ENCODE data around the gene PACS2. TPM values are rescaled to one million over a fixed set of nuclear protein-coding genes. Genes with fewer than 3 reads are reported as not detected.

PACS2 gene
- total and polyA plus RNA-seq, 2 donors (not counting 3 experiments of a cell fraction or from before 2014, with no cell fraction given), result 52.7 to 86.3 TPM

DNA sequence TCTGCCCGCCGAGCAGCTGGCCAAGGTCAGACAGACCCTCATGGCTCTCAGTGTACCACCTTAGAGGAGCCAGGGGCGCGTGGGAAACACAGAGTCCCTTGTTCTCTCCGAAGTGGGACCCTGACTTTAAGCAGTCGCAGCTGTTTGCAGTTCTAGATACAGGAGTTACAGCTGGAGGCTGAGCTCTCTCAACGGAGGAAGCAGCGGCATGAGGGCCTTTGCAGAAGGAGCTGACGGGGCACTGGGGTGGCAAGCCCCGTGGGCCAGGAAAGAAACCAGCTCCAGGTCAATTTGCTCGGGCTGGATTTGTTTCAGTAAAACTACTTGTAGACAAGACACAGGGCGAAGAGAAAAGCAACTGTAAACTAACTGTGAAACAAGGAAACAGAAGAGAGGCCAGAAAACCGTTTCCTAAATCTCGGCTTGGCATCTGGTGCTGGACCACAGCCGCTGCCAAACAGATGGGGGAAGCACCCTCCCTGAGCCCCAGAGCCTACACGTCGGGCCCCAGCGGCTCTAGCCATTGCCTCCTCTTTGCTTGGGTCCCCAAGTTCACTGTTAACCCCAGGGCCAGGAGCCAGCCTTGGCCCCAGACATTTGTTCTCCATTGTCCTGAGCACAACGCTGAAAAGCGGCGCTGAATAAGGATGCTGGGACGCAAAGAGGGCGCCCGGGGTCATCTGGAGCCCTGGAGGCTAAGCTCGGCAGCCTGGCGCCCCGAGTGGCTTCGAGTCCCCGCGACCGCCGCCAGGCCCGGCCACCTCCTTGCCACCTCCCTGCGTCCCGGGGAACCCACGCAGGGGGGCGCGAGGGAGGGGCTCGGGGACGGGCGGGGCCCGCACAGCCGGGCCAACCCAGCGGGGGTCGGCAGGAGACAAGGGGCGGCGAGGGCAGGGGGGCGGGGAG, 914 bp upstream of the PACS2 start:
- FAIRE-seq, result peak; percentile 66
- Histone ChIP-seq H3K4me3 (replicated peaks in 1 of 3; ENCODE audit: insufficient read depth in 1 of 3, low read depth in 1 of 3, low read length in 3 of 3) (peak overlapping the region in 1 of 3 experiments; percentile 56), H3K36me3 (ENCODE audit: control insufficient read depth in 2 of 2, extremely low read depth in 1 of 2, insufficient read depth in 2 of 2, low read length in 2 of 2) (no peaks in the 10 kb centered on the region), H2AFZ (ENCODE audit: low read depth, low read length) (peak overlapping the region; percentile 72), H3K9me3 (replicated peaks; ENCODE audit: control insufficient read depth, insufficient read depth, low read length) (no peaks in the 10 kb centered on the region), H3K9me1 (replicated peaks; ENCODE audit: control insufficient read depth, extremely low read depth, insufficient read depth, low read length) (no peaks in the 10 kb centered on the region), H3K4me1 (ENCODE audit: control insufficient read depth, extremely low read depth, insufficient read depth, low read length) (peaks cover 8% of the 10 kb centered on the region), H3K9ac (replicated peaks; ENCODE audit: extremely low read depth, insufficient read depth, low read length) (no peak overlapping the region), H3K4me2 (ENCODE audit: insufficient read depth, low read length) (no peak overlapping the region), H3K79me2 (ENCODE audit: control insufficient read depth, insufficient read depth, low read length) (peaks cover 3% of the 10 kb centered on the region), H3K27me3 (ENCODE audit: control insufficient read depth in 2 of 2, insufficient read depth in 2 of 2, low read length in 2 of 2) (no peaks in the 10 kb centered on the region), H3K27ac (ENCODE audit: insufficient read depth, low read depth, low read length) (no peak overlapping the region), H4K20me1 (replicated peaks; ENCODE audit: control insufficient read depth, extremely low read depth, insufficient read depth, low read length) (no peaks in the 10 kb centered on the region)
- intact Hi-C loops (cut with micrococcal nuclease) (loop anchor here (1.0 kb wide), 1 partner anchor 12 kb away; the partner anchor contains the start of gene BRF1), dilution Hi-C loops (cut with MboI; ENCODE audit: extremely low pct_ligation_motif_present, low sequenced_read_pairs) (no loop called here)
- TF ChIP-seq EZH2 (IDR thresholded peaks at IDR 0.05; ENCODE audit: borderline replicate concordance, low read depth, low read length, severe bottlenecking), result no peak
- DNase-seq (ENCODE audit: low read depth, low spot score), result peak; percentile 8
- BruUV-seq (replicated peaks), result no TSS peak
- ChIA-PET CTCF (interaction anchor here (0.9 to 1.8 kb wide), 7 partner anchors 13 to 293 kb away, joined by 3 to 9 read pairs (median 4); partner anchors contain the start of genes BRF1, CDCA4 and JAG2), POLR2A (interaction anchor here (1.1 kb wide), 1 partner anchor 13 kb away, joined by 3 read pairs; the partner anchor contains the start of gene BRF1)

DNA sequence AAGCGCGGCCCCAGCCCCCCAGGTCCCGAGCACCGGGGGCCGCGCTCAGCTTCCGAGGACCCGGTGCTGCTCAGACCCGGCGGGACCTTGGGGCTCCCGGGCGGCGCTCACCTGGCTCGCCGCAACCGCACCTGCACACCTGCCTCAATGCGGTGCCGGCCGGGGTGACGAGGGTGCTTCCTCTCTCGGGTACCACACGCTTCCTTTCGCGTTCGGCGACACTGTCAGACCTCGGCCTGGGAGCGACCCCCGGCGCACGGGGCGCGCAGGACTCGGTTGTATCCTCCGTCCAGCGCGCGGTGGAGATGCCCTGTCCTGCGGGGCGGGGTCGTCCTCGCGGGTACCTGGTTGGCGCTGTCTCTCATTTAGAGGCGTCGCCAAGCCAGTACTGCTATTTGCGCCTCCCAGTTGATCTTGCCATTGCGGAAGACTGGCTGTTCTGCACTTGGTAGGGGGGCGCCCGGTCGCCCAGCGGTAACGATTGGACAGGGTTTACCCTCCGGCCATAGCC, 718 bp downstream of the PACS2 start:
- Histone ChIP-seq H3K27ac (ENCODE audit: insufficient read depth, low read depth, low read length) (no peak overlapping the region), H3K36me3 (ENCODE audit: control insufficient read depth in 2 of 2, extremely low read depth in 1 of 2, insufficient read depth in 2 of 2, low read length in 2 of 2) (no peaks in the 10 kb centered on the region), H4K20me1 (replicated peaks; ENCODE audit: control insufficient read depth, extremely low read depth, insufficient read depth, low read length) (no peaks in the 10 kb centered on the region), H3K79me2 (ENCODE audit: control insufficient read depth, insufficient read depth, low read length) (peaks cover 5% of the 10 kb centered on the region), H3K9me1 (replicated peaks; ENCODE audit: control insufficient read depth, extremely low read depth, insufficient read depth, low read length) (no peaks in the 10 kb centered on the region), H3K4me3 (replicated peaks in 1 of 3; ENCODE audit: insufficient read depth in 1 of 3, low read depth in 1 of 3, low read length in 3 of 3) (peak overlapping the region; percentile 3 to 61 (median 49)), H3K9me3 (replicated peaks; ENCODE audit: control insufficient read depth, insufficient read depth, low read length) (no peaks in the 10 kb centered on the region), H3K9ac (replicated peaks; ENCODE audit: extremely low read depth, insufficient read depth, low read length) (no peak overlapping the region), H2AFZ (ENCODE audit: low read depth, low read length) (peak overlapping the region; percentile 8), H3K27me3 (ENCODE audit: control insufficient read depth in 2 of 2, insufficient read depth in 2 of 2, low read length in 2 of 2) (no peaks in the 10 kb centered on the region), H3K4me1 (ENCODE audit: control insufficient read depth, extremely low read depth, insufficient read depth, low read length) (peaks cover 8% of the 10 kb centered on the region), H3K4me2 (ENCODE audit: insufficient read depth, low read length) (peak overlapping the region; percentile 32)
- FAIRE-seq (no peak), DNase-seq (ENCODE audit: low read depth, low spot score) (peak; percentile 41)
- BruUV-seq (replicated peaks), result TSS peak; percentile 14
- CTCF ChIA-PET, result interaction anchor here (1.3 to 2.0 kb wide), 5 partner anchors 18 to 175 kb away, joined by 3 to 12 read pairs (median 4); no protein-coding TSS in a partner anchor
- intact Hi-C loops (cut with micrococcal nuclease) (no loop called here), dilution Hi-C loops (cut with MboI; ENCODE audit: extremely low pct_ligation_motif_present, low sequenced_read_pairs) (no loop called here)
- TF ChIP-seq EZH2 (IDR thresholded peaks at IDR 0.05; ENCODE audit: borderline replicate concordance, low read depth, low read length, severe bottlenecking) (no peak), POLR2A (IDR thresholded peaks at IDR 0.05; ENCODE audit: low read depth, low read length) (no peak), FOS (IDR thresholded peaks at IDR 0.05; ENCODE audit: borderline replicate concordance, insufficient read depth, low read length) (no peak), MYC (IDR thresholded peaks at IDR 0.05; ENCODE audit: low read depth, low read length) (no peak), JUN (IDR thresholded peaks at IDR 0.05; ENCODE audit: borderline replicate concordance, insufficient read depth, insufficient read length, low read depth) (no peak), POLR2AphosphoS5 (IDR thresholded peaks at IDR 0.05; ENCODE audit: insufficient read depth, low read depth, low read length) (no peak), GATA2 (IDR thresholded peaks at IDR 0.05; ENCODE audit: insufficient read depth, insufficient read length, low read depth, low read length) (no peak)
- TF ChIP-seq, protein P1, sequence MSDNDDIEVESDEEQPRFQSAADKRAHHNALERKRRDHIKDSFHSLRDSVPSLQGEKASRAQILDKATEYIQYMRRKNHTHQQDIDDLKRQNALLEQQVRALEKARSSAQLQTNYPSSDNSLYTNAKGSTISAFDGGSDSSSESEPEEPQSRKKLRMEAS (IDR thresholded peaks at IDR 0.05; ENCODE audit: insufficient read depth, insufficient read length), result no peak
- TF ChIP-seq, protein P2, sequence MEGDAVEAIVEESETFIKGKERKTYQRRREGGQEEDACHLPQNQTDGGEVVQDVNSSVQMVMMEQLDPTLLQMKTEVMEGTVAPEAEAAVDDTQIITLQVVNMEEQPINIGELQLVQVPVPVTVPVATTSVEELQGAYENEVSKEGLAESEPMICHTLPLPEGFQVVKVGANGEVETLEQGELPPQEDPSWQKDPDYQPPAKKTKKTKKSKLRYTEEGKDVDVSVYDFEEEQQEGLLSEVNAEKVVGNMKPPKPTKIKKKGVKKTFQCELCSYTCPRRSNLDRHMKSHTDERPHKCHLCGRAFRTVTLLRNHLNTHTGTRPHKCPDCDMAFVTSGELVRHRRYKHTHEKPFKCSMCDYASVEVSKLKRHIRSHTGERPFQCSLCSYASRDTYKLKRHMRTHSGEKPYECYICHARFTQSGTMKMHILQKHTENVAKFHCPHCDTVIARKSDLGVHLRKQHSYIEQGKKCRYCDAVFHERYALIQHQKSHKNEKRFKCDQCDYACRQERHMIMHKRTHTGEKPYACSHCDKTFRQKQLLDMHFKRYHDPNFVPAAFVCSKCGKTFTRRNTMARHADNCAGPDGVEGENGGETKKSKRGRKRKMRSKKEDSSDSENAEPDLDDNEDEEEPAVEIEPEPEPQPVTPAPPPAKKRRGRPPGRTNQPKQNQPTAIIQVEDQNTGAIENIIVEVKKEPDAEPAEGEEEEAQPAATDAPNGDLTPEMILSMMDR (IDR thresholded peaks at IDR 0.05; ENCODE audit: extremely low read depth in 1 of 2, insufficient read depth in 1 of 2, low read depth in 1 of 2, low read length in 2 of 2), result no peak
- POLR2A ChIA-PET, result no interaction called here
